ENCODE results near the gene GIGYF1.
"Not testable (repeated sequence)": the region's sequence is repeated elsewhere in the genome, so short reads cannot be mapped to it uniquely, and the experiment has no call there.

GIGYF1 gene

DNA sequence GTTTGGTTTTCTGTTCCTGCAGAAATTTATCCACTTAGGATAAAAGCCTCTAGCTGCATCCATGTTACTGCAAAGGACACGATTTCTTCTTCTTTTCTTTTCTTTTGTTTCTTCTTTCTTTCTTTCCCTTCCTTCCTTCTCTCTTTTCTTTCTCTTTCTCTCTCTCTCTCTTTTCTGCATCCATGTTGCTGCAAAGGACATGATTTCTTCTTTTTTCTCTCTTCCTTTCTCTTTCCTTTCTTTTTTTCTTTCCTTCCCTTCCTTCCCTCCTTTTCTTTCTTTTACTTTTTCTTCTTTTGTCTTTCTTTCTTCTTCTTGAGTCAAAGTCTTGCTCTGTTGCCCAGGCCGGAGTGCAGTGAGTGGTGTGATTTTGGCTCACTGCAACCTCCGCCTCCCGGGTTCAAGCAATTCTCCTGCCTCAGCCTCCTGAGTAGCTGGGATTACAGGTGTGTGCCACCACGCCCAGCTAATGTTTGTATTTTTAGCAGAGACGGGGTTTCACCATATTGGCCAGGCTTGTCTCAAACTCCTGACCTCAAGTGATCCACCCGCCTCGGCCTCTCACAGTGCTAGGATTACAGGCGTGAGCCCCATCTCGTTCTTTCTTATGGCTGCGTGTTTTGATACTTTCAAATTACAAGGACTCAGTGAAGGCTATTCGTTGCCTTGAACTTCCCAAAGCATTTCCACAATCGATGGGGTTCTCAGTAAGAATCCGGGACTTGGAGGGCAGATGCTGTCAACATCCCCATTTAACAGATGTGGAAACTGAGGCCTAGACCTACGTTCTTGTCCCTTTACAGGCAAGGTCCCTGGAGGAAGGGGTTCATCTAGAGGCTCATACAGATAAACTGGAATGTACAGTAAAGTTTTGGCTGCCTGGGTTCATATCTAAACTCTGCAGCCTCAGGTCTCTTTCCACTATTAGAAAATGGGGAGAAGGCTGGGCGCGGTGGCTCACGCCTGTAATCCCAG, 22.4 kb downstream of the GIGYF1 start:
- no peak for DNase-seq (ENCODE audit: low read depth)

DNA sequence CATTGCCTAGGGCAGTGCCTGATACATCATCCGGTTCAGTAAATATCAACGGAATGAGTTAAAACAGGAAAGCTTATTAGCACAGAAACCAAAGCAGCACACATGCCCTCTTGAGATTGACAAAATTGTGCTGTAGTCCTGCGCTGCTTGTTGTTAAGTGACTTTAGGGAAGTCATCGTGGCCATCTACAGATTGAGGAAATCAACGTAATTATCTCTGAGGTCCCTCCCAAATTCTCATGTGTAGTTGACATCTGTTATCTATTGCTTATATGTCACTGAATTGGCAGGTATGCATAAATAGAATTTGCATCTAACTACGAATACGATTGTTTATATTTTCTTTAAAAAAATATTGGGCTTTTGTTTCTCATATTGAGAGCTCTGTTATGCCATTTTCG, 24.0 kb downstream of the GIGYF1 start:
- no peak for DNase-seq (ENCODE audit: low read depth)

DNA sequence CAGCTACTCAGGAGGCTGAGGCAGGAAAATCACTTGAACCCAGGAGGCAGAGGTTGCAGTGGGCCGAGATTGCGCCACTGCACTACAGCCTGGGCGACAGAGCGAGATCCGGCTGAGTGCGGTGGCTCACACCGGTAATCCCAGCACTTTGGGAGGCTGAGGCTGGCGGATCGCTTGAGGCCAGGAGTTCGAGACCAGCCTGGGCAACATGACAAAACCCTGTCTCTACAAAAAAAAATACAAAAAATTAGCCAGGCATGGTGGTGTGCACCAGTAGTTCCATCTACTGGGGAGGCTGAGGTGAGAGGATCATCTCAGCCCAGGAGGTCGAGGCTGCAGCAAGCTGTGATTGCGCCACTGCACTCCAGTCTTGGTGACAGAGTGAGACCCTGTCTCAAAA, 24.9 kb downstream of the GIGYF1 start:
- not testable (repeated sequence) for DNase-seq (ENCODE audit: low read depth)

DNA sequence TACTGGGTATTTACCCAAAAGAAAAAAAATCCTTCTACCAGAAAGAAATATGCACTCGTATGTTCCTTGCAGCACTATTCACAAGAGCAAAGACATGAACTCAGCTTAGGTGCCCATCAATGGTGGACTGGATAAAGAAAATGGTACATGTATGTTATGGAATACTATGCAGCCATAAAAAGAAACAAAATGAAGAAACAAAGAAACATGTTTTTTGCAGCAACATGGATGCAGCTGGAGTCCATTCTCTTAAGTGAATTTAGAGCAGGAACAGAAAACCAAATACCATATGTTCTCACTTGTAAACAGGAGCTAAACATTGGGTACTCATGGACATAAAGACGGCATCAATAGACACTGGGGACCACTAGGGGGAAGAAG, 26.0 kb downstream of the GIGYF1 start:
- no peak for DNase-seq (ENCODE audit: low read depth)

DNA sequence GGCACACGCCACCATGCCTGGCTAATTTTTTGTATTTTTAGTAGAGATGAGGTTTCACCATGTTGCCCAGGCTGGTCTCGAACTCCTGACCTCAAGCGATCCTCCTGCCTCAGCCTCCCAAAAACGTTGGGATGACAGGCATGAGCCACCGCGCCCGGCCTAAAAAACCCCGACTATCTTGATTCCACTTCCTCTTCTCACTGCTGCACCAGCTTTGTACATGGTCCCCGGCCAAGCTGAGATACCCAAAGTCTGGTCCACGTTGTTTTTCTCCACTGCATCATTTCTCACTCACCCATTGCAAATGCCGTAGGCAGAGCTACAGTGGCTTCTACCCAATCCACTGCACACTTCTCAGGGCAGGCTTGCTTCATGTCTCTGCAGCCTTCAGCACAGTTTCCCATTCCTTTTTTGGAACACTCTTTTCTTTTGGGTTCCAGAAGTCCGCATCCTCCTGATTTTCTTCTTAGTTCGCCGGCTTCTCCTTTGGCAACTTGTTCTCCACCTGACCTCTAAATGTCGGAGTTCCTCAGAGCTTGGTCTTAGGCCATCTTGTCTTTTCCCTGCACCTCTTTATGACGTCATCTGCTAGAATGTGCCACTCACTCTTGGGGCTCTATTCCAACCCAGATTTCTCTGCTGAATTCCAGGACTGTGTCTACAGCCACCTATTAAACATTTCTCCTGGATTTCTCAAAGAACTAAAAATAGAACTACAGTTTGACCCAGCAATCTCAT, 26.6 kb downstream of the GIGYF1 start:
- DNase-seq (ENCODE audit: low read depth) = no peak

DNA sequence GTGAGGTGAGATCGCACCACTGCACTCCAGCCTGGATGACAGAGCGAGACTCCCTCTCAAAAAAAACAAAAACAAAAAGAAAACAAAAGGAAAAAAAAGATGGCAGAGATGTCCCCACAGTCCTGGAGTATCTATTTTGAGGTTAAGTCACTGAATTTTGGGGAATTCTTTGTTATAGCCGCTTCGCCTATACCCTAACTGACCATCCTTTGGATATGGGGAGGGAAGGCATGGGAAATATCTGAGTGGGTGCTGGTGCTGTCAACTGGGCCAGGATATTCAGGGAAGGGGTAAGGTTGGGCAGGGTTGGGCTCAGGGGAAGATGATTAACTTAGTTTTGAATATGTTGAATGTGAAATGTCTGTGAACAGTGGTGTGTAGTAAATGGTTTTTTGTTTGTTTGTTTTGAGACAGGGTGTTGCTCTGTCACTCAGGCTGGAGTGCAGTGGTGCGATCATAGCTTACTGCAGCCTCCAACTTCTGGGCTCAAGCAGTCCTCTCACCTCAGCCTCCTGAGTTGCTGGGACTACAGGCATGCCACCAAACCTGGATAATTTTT, 28.8 kb downstream of the GIGYF1 start:
- DNase-seq (ENCODE audit: low read depth) = no peak

DNA sequence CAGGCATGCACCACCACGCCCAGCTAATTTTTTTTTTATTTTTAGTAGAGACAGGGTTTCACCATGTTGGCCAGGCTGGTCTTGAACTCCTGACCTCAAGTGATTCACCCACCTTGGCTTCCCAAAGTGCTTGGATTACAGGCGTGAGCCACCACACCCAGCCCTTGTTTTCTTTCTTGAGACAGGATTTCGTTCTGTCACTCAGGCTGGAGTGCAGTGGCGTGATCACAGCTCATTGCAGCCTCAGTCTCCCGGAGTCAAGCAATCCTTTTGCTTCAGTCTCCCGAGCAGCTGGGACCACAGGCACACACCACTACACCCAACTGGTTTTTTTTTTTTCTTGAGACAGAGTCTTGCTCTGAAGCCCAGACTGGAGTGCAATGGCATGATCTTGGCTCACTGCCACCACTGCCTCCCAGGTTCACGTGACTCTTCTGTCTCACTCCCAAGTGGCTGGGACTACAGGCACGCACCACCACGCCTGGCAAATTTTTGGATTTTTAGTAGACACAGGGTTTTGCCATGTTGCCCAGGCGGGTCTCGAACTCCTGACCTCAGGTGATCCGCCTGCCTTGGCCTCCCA, 31.8 kb downstream of the GIGYF1 start:
- DNase-seq (ENCODE audit: low read depth) = not testable (repeated sequence)

DNA sequence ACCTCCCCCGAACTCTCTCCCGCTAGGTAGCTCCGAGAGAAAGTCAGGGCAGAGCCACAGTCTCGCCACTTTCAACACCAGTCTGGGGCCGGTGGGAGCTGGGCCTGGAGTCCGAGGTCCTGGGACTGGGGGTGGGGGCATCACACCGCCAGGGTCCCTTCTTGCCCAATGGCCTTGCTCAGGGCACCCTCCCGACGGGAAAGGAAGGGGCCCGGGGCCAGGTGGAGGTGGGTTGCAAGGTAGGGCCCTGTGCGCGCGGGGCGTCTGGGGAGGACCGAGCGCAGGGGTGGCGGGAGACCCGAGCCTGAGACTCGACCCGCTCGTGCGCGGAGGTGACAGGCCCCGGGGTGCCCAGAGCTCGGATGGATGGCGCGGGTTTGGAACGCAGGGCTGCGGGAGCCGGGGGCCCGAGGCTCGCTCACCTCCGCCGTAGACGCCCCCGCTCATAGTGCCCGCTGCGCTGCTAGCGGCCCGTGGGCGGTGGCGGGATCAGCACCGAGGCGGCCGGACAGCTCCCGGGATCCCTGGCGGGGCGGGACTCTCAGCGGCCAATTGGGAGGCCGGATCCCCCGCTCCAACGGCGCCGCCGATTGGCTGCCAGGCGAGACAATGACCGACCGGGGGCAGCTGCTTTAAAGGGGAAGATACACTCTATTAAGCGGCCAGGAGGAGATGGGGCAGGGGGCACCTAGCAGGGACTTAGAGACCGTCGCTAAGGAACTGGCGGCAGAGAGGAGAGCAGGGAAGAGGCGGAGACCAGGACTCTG, 38.0 kb downstream of the GIGYF1 start, which contains the start of gene ACTL6B:
TSS of gene ACTL6B (minus strand) at position 541 of the 767 bp plus-strand sequence. CDS start at position 447, 94 bp downstream.
- DNase-seq (ENCODE audit: low read depth) = no peak

DNA sequence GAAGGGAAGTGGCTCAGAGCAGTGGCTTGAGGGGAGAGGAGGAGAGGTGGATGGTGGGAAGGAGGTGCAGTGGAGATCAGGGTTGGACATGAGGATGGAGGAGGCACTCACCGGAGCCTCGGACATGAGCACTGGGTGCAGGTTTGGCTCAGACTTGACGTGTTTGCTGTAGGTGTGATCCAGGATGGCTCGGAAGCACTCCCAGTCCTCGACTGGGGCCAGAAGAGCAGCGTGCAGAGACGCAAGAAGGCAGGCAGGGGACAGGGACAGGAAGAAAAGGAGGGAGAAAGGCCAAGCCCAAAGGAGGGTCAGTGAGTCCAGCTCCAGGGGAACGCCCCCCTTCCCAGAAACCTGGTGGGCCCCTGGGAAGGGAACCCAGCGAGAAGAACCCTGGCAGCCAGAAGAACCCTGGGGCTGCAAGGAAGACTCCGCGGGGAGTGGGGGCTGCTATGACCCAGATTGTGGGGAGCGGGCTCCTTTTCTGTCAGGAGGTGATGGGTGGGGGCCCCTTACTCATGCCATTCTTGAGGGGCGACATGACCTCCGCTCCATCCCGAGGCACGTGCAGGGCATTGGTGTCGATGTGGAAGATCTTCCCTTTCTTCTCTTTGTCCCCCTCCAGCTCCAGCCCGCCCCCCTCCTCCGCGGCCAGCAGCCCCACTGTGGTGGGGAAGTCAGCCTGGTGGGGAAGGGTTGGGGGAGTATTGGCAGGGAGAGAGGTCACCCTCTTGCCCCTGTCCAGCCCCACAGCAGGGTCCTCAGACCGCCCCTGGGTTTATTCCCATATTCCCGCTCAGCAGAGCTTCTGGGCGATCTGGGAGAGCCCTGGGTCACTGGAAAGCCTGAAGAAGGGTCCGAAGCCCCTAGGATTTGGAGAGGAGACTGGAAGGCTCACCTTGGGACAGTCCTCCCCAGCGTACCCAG, 38.9 kb downstream of the GIGYF1 start:
- no peak for DNase-seq (ENCODE audit: low read depth)

DNA sequence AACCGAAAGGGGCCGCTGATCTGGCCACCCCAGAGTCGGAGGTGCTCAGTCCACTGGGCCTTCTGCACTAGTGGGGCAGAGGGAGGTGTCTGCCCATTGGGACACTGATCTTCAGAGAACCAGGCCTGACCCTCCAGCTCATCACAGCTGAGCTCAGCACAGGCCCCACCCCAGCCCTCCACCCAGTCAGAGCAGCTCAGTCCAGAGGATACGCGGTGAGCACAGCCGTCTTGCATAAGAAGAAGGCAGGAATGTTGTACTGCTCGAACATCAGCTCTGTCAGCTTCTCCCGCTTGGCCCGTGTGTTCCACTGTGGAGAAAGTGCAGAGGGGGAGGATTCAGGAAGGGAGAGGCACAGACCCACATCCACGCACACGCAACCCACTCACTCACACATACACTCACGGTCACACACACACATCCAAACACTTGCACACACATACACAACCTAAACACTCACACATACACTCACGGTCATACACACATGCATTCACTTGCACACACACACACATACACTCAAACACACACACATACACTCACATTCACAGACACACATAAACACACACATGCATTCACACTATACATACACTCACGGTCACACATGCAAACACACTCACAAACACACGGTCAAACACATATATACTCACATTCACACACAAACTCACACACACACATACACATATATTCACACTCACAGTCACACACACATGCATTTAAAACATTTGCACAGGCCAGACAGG, 44.1 kb downstream of the GIGYF1 start:
- no peak for DNase-seq (ENCODE audit: low read depth)

DNA sequence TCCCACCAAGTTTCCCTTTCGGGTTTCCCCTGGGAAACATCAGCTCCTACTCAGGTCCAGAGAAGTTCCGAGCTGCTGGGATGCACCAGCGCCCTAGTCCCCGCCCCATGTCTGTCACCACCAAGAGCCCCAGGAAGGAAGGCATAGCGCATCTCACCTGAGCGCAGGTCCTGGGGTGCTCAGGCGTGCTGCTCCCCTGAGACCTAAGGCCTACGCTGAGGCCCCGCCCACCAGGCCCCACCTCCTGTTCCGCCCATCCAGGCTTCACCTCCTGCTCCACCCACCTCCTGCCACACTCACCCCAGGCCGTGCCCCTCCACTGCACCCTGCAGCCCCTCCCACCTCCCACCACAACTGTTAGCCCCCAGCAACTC, 51.5 kb downstream of the GIGYF1 start:
- DNase-seq (ENCODE audit: low read depth) = no peak

DNA sequence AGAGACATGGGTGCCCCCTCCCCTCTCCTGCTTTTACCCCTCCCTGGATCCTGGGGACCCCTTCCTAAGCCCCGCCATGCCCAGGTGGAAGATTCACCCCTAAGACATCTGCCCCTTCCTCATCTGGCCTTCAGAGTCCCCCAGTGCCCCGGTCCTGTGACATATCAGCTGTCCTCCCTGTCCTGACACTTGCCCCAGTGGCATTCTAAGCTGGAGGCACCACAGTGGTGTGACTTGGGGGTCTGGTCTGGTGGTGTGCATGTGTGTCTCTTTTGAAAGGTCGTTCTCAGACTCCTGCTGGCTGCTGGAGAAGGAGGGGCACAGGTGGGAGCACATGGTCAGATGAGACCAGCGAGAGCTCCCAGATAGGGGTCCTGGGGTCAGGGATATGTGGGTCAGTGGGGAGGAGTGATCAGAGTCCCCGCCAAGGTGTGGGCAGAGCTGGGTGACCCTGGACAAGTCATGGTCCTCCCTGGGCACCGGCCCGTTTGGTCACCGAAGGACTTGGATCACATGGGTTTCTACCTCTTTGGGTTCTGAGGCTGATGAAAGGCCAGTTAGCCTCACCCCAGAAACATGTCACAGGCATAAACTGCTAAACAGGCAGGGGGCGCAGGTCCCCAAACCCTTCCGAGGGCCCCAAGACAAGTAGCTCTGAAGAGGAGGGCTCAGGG, 52.1 kb downstream of the GIGYF1 start:
- no peak for DNase-seq (ENCODE audit: low read depth)

DNA sequence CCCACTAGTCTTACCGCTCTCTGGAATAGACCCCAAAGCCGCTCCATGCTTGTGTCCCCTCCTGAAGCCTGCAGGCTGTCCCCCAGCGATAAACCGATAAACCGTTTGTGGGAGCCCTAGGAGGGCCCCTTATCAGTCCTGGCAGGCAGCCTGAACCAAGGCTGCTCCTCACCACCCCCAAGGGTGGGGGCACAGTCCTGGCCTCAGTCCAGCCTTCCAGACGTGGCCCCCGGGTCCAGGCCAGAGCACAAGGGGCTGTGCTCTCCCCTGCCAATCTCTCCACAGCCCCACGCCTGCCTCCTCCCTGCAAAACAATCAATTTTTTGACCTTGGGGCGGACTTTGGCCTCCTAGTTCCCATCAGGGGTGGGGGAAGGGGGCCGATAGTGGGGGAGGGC, 52.6 kb downstream of the GIGYF1 start, which contains the start of gene TFR2:
TSS of gene TFR2 (minus strand) at position 90 of the 397 bp plus-strand sequence. CDS start at position 47, 43 bp downstream.
- DNase-seq (ENCODE audit: low read depth) = no peak

DNA sequence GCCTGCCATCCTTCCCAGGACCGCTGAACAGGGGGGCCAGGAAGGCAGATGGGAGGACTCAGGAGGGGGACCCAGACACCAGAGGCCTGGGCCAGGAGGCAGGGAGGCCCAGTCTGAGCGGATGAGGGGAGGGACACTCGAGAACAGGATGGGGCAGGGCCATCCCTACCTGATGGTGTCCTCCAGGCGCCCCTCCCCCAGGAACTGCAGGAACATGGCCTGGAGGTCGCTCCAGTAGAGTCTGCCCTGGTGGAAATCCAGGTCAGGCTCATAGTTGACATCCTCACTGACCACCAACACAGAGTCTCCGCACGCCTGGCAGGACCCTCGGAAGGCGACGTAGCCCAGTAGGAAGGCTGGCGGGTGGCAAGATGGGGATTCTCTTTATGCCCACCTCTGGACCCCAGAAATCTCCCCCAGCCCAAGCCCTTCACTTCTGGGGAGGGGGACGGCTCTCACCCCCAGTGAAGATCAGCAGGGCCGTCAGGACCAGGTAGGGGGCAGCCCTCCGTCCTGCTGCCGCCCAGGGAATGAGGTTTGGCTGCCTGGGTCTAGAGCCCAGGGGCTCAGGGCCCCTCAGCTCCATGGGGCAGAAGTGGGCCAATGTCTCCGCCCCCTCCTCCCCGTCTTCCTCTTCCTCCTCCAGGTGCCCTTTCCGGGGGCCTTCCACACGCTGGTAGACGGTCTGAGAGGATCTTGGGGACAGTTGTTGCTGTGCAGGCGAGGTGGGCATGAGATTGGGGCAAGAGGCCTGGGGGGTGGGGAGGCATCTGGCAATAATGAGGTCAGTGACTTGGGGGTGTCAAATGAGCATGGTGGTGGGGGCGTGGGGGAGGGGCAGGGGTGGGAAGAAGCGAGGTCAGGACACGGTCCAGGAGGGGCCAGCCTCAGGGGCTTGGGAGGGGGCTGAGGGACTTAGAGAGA, 53.3 kb downstream of the GIGYF1 start:
- no peak for DNase-seq (ENCODE audit: low read depth)

DNA sequence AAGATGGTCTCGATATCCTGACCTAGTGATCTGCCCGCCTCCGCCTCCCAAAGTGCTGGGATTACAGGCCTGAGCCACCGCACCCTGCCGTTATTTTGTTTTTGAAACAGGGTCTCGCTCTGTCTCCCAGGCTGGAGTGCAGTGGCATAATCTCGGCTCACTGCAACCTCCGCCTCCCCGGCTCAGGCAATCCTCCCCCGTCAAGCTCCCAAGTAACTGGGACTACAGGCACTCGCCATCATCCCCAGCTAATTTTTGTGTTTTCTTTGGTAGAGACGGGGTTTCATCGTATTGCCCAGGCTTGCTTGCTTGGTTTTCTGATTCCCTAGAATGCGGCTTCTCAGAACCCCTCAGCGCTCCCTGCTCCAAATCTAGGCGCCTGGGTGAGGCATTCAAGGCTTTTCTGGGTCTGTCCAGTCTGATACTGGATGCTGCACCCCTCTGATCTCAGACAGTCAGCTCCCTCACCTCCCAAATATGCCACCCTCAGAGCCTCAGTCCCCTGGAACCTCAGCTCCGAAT, 54.0 kb downstream of the GIGYF1 start:
- no peak for DNase-seq (ENCODE audit: low read depth)

DNA sequence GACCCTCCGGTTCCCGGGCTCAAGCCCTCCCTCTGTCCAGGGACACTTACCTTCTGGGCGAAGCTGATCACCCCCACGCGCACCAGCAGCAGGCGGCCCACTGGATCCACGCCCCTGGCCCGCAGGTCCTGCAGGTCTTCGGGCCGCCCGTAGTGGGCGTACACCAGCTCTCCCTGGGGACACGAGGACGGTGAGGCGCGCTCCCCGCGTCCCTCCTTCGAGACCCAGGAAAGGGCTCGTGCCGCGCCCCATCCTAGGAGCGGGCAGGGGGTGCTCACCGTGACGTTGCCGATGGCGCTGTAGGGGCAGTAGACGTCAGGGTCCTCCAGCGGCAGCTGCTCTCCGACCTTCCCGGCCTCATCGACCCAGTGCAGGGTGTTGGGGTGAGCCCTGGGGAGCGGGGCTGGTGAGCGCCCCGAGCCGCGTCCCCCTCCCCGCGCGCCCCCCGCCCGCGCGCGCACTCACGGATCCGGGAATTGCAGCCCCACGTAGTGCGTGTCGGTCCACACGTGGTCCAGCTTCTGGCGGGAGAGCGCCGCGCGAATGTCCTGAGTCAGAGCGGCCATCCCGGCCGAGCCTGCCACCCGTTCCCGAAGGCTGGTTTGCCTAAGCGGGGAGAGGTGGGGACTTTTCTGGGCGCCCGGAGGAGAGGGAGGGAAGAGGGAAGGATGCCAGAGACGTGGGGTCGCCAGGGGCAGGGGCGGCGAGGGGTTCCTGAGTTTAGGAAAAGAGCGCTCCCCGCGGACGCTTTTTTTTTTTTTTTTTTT, 60.9 kb downstream of the GIGYF1 start:
- DNase-seq (ENCODE audit: low read depth) = peak; percentile 36

DNA sequence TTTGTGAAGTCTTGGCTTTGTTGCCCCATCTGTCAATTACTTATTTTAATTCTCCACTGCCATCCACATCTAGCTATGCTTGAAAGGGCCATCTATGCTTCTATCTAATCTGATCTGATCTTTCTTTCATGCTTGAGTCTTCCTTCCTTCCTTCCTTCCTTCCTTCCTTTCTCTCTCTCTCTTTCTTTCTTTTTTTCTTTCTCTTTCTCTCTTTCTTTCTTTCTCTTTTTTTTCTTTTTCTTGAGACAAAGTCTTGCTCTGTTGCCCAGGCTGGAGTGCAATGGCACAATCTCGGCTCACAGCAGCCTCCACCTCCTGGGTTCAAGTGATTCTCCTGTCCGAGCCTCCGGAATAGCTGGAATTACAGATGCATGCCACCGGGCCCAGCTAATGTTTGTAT, 64.0 kb downstream of the GIGYF1 start:
- DNase-seq (ENCODE audit: low read depth) = no peak

Data from stimulated activated CD8-positive, alpha-beta memory T cell treated with anti-CD3 and anti-CD28 coated beads, Interleukin-12 subunit alpha, Interleukin-12 subunit beta, amount 100 ng/mL, for 4 hours (primary cell).